IMR-90 (cell line): Measurements from ENCODE around the gene ZC2HC1B. TPM values are rescaled to one million over a fixed set of nuclear protein-coding genes. Genes with fewer than 3 reads are reported as not detected.

ENCODE experiments used
- ATAC-seq: fragments of 200-7000 bp; cut with Tn5 transposase; 2 replicates; pipeline ENCODE4 v1.9.1; 2020; ENCODE audit warnings: low read depth, mild to moderate bottlenecking, moderate library complexity
- BruUV-seq: library from RNA; stranded (reverse); fragments of 400-500 nt; replicated peaks from 2 replicates; lab custom pipeline; 2021; lab: Mats Ljungman, UMichigan
- CTCF ChIA-PET: fragments of 300-600 bp; formaldehyde crosslinking; extraction: SDS; loops from one replicate; lab custom pipeline; 2021; ENCODE audit warnings: antibody characterized with exemption; lab: Yijun Ruan, JAX
- POLR2A ChIA-PET: fragments of 300-600 bp; sonication (Branson Sonifier 250); formaldehyde crosslinking; loops from one replicate; lab custom pipeline; 2022; ENCODE audit warnings: antibody characterized with exemption; ENCODE audit not compliant: unreplicated experiment; lab: Charles Lee
- DNase-seq: peaks from one replicate; pipeline ENCODE4 v3.0.0; 2013
- H2AFZ ChIP-seq: replicated peaks from 2 replicates; pipeline ENCODE3; 2013; ENCODE audit warnings: low read length, mild to moderate bottlenecking; ENCODE audit not compliant: poor library complexity
- H2AK5ac ChIP-seq: 2 replicates; pipeline ENCODE4 v1.6.1; 2013; ENCODE audit warnings: low read depth, low read length, inconsistent platforms
- H2AK9ac ChIP-seq: replicated peaks from 2 replicates; pipeline ENCODE3; 2013; ENCODE audit warnings: mild to moderate bottlenecking, low read depth, low read length, moderate library complexity; ENCODE audit not compliant: poor library complexity
- H2BK120ac ChIP-seq: 2 replicates; pipeline ENCODE4 v1.6.1; 2013; ENCODE audit warnings: low read depth, low read length, inconsistent platforms
- H2BK15ac ChIP-seq: 3 replicates; pipeline ENCODE4 v1.6.1; 2013; ENCODE audit warnings: low read depth, low read length, inconsistent platforms
- H2BK20ac ChIP-seq: 2 replicates; pipeline ENCODE4 v1.6.1; 2013; ENCODE audit warnings: low read depth, mild to moderate bottlenecking, inconsistent platforms, low read length, moderate library complexity
- H2BK5ac ChIP-seq: 2 replicates; pipeline ENCODE4 v1.6.1; 2013; ENCODE audit warnings: mild to moderate bottlenecking, low read depth, low read length, inconsistent platforms; ENCODE audit not compliant: poor library complexity, severe bottlenecking
- H3K14ac ChIP-seq: replicated peaks from 2 replicates; pipeline ENCODE4 v1.6.1; 2013; ENCODE audit warnings: low read depth, low read length, inconsistent platforms
- H3K18ac ChIP-seq: 2 replicates; pipeline ENCODE4 v1.6.1; 2013; ENCODE audit warnings: low read depth, low read length, control low read depth
- H3K23ac ChIP-seq: 2 replicates; pipeline ENCODE4 v1.6.1; 2013; ENCODE audit warnings: low read depth, low read length, inconsistent platforms
- H3K27ac ChIP-seq: 2 replicates; pipeline ENCODE4 v1.5.1; 2013; ENCODE audit warnings: mild to moderate bottlenecking, control low read depth, low read length; ENCODE audit not compliant: insufficient read depth
- H3K27me3 ChIP-seq: 2 replicates; pipeline ENCODE4 v1.6.1; 2013; ENCODE audit warnings: low read length; ENCODE audit not compliant: control insufficient read depth, insufficient read depth
- H3K36me3 ChIP-seq: 2 replicates; pipeline ENCODE4 v1.6.1; 2013; ENCODE audit warnings: low read length, mixed read lengths; ENCODE audit not compliant: control insufficient read depth, insufficient read depth
- H3K4ac ChIP-seq: 2 replicates; pipeline ENCODE4 v1.6.1; 2013; ENCODE audit warnings: low read depth, low read length, inconsistent platforms
- H3K4me1 ChIP-seq: 2 replicates; pipeline ENCODE4 v1.6.1; 2013; ENCODE audit warnings: low read length, mixed read lengths; ENCODE audit not compliant: control insufficient read depth, insufficient read depth
- H3K4me2 ChIP-seq: 2 replicates; pipeline ENCODE4 v1.6.1; 2013; ENCODE audit warnings: low read depth, mild to moderate bottlenecking, control low read depth, low read length, moderate library complexity
- H3K4me3 ChIP-seq: 2 replicates; pipeline ENCODE4 v1.5.1; 2013; ENCODE audit warnings: low read depth, mild to moderate bottlenecking, control low read depth, low read length, moderate library complexity; ENCODE audit not compliant: insufficient read depth
- H3K56ac ChIP-seq: 2 replicates; pipeline ENCODE4 v1.6.1; 2013; ENCODE audit warnings: low read length, inconsistent platforms; ENCODE audit not compliant: insufficient read depth; ENCODE audit errors: extremely low read depth
- H3K79me1 ChIP-seq, 2 experiments: 2 replicates each; pipeline ENCODE4 v1.6.1; 2013; ENCODE audit warnings: low read length in 2 of 2, inconsistent platforms in 1 of 2, low read depth in 1 of 2
- H3K9ac ChIP-seq: 2 replicates; pipeline ENCODE4 v1.6.1; 2013; ENCODE audit warnings: low read depth, low read length, control low read depth
- H3K9me1 ChIP-seq: 2 replicates; pipeline ENCODE4 v1.6.1; 2013; ENCODE audit warnings: low read length, inconsistent platforms; ENCODE audit not compliant: insufficient read depth
- H3K9me3 ChIP-seq: 2 replicates; pipeline ENCODE4 v1.6.1; 2013; ENCODE audit warnings: low read length; ENCODE audit not compliant: control insufficient read depth, insufficient read depth
- H4K20me1 ChIP-seq: 2 replicates; pipeline ENCODE4 v1.6.1; 2013; ENCODE audit warnings: low read length, inconsistent platforms; ENCODE audit not compliant: insufficient read depth
- H4K5ac ChIP-seq: 2 replicates; pipeline ENCODE4 v1.6.1; 2013; ENCODE audit warnings: mild to moderate bottlenecking, low read depth, low read length, control low read depth
- H4K8ac ChIP-seq, 2 experiments: 2 replicates each; pipeline ENCODE4 v1.6.1; 2013; ENCODE audit warnings: low read depth in 2 of 2, low read length in 2 of 2, control low read depth in 1 of 2, inconsistent platforms in 1 of 2
- H4K91ac ChIP-seq: 2 replicates; pipeline ENCODE4 v1.6.1; 2013; ENCODE audit warnings: low read depth, low read length, inconsistent platforms; ENCODE audit not compliant: insufficient read depth
- MAFK ChIP-seq: IDR thresholded peaks from 2 replicates; pipeline ENCODE4 v1.6.1; 2012; ENCODE audit warnings: low read depth, low read length, improper control_type of control experiment
- RAD21 ChIP-seq: IDR thresholded peaks from 2 replicates; pipeline ENCODE4 v1.6.1; 2012; ENCODE audit warnings: low read length, improper control_type of control experiment
- SMC3 ChIP-seq: fragments of 150-350 bp; IDR thresholded peaks from 2 replicates; pipeline ENCODE4 v1.6.1; 2016; ENCODE audit warnings: low read depth, mild to moderate bottlenecking, antibody characterized with exemption, low read length, moderate library complexity
- WGBS, 2 experiments: methylation state at CpG; one replicate each; pipeline versions ENCODE4 v1.1.5 to v1.1.7; 2013; ENCODE audit warnings: missing lambda C conversion rate in 2 of 2; ENCODE audit not compliant: insufficient read length in 1 of 2; ENCODE audit errors: extremely low coverage in 2 of 2; 5-methylcytosine and 5-hydroxymethylcytosine counted together
- dilution Hi-C: fragments of 300-500 bp; cut with HindIII; formaldehyde crosslinking; loops from one replicate; pipeline ENCODE4 v1.14.3; 2018; ENCODE audit warnings: low sequenced_read_pairs; ENCODE audit not compliant: unreplicated experiment
- in situ Hi-C: fragments of 300-500 bp; cut with MboI; formaldehyde crosslinking; loops from 3 replicates; pipeline ENCODE4 v1.14.3; 2019; ENCODE audit warnings: low sequenced_read_pairs, inconsistent platforms, mixed read lengths
- intact Hi-C: fragments of 100-400 bp; cut with micrococcal nuclease; formaldehyde crosslinking; loops from 2 replicates; pipeline ENCODE4 v1.10.0; 2022
- polyA plus RNA-seq, 3 experiments: library from polyadenylated mRNA; depleted of rRNA; stranded (reverse); fragments of >200 nt; gene quantifications; 2 replicates each; pipeline ENCODE4 v1.2.3, GENCODE V29; 2012; ENCODE audit warnings: low replicate concordance in 1 of 3
- total RNA-seq: library from RNA; depleted of rRNA; stranded (reverse); fragments of >200 nt; gene quantifications from 2 replicates; pipeline ENCODE4 v1.2.3, GENCODE V29; 2012
- TF ChIP-seq, protein P1 (sequence below): conservative IDR thresholded peaks from 2 replicates; pipeline ENCODE4 v1.5.1; 2012; ENCODE audit warnings: mild to moderate bottlenecking, low read depth, low read length, improper control_type of control experiment

The ZC2HC1B gene
- total and polyA plus RNA-seq, 2 of the 4 experiments (the other 2 are of a cell fraction) = not detected

GRCh38 chr6:143936347-143936746, 72.1 kb downstream of the ZC2HC1B start:
- H3K23ac ChIP-seq = no peak overlapping the region
- no peak overlapping the region for H2BK120ac ChIP-seq
- H4K20me1 ChIP-seq = no peaks in the 10 kb centered on the region
- H3K4me2 ChIP-seq = no peak overlapping the region
- no peak for DNase-seq
- no peak overlapping the region for H4K5ac ChIP-seq
- H4K91ac ChIP-seq = no peak overlapping the region
- H2AK9ac ChIP-seq = no peak overlapping the region
- H3K4me1 ChIP-seq = no peaks in the 10 kb centered on the region
- no peaks in the 10 kb centered on the region for H3K79me1 ChIP-seq
- H2AK5ac ChIP-seq = no peak overlapping the region
- no peak overlapping the region for H4K8ac ChIP-seq
- H3K56ac ChIP-seq = no peak overlapping the region
- H3K9ac ChIP-seq = no peak overlapping the region
- H3K9me3 ChIP-seq = no peaks in the 10 kb centered on the region
- H2AFZ ChIP-seq = no peak overlapping the region
- 80% methylated on average over 1 of the region's 3 CpGs; no CpG with 5 or more reads in 1 of the 2 experiments for WGBS, 2 experiments
- BruUV-seq = no TSS peak
- no peak for ATAC-seq
- H3K27ac ChIP-seq = no peak overlapping the region
- H3K14ac ChIP-seq = no peak overlapping the region
- ChIA-PET CTCF (no interaction called here), POLR2A (no interaction called here)
- no peaks in the 10 kb centered on the region for H3K36me3 ChIP-seq
- peaks cover 4% of the 10 kb centered on the region for H3K27me3 ChIP-seq
- no peak overlapping the region for H3K4ac ChIP-seq
- H2BK20ac ChIP-seq = no peak overlapping the region
- in situ Hi-C loops (no loop called here), dilution Hi-C loops (no loop called here), intact Hi-C loops (no loop called here)
- H2BK5ac ChIP-seq = no peak overlapping the region
- H3K4me3 ChIP-seq = no peak overlapping the region
- no peak for TF ChIP-seq SMC3
- peak; percentile 83 for TF ChIP-seq MAFK
- TF ChIP-seq, protein P1, sequence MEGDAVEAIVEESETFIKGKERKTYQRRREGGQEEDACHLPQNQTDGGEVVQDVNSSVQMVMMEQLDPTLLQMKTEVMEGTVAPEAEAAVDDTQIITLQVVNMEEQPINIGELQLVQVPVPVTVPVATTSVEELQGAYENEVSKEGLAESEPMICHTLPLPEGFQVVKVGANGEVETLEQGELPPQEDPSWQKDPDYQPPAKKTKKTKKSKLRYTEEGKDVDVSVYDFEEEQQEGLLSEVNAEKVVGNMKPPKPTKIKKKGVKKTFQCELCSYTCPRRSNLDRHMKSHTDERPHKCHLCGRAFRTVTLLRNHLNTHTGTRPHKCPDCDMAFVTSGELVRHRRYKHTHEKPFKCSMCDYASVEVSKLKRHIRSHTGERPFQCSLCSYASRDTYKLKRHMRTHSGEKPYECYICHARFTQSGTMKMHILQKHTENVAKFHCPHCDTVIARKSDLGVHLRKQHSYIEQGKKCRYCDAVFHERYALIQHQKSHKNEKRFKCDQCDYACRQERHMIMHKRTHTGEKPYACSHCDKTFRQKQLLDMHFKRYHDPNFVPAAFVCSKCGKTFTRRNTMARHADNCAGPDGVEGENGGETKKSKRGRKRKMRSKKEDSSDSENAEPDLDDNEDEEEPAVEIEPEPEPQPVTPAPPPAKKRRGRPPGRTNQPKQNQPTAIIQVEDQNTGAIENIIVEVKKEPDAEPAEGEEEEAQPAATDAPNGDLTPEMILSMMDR = no peak
- no peak for TF ChIP-seq RAD21
- no peaks in the 10 kb centered on the region for H3K9me1 ChIP-seq
- no peak overlapping the region for H3K18ac ChIP-seq
- no peak overlapping the region for H2BK15ac ChIP-seq
